Psoas muscle (tissue), 8 donors: ENCODE measurements around the gene INSIG1. TPM values are rescaled to one million over a fixed set of nuclear protein-coding genes. Genes with fewer than 3 reads are reported as not detected.

Experiments
- ATAC-seq, 4 donors: fragments of 200-7000 bp; cut with Tn5 transposase; one replicate each; pipeline ENCODE4 v1.9.1; 2020; ENCODE audit warnings: moderate library complexity in 3 of 4, mild to moderate bottlenecking in 2 of 4
- DNase-seq, 2 donors: peaks; one replicate each; pipeline ENCODE4 v3.0.0-alpha.2; 2020
- H3K27ac ChIP-seq: fragments of 200-600 bp; one replicate; pipeline ENCODE4 v1.8.0; 2022
- H3K27me3 ChIP-seq, 3 donors: fragments of 200-600 bp in 1 of 3; one replicate each; pipeline versions ENCODE4 v1.6.1 to v1.8.0; 2013 to 2022; ENCODE audit warnings: low read length in 2 of 3, mild to moderate bottlenecking in 2 of 3, moderate library complexity in 1 of 3; ENCODE audit not compliant: insufficient read depth in 3 of 3
- H3K36me3 ChIP-seq, 2 donors: fragments of 200-600 bp in 1 of 2; one replicate each; pipeline versions ENCODE4 v1.6.1 to v1.8.0; 2013 to 2022; ENCODE audit warnings: low read depth in 1 of 2, mild to moderate bottlenecking in 1 of 2, moderate library complexity in 1 of 2; ENCODE audit not compliant: insufficient read depth in 1 of 2
- H3K4me1 ChIP-seq: fragments of 200-600 bp; one replicate; pipeline ENCODE4 v1.8.0; 2022
- H3K4me3 ChIP-seq: fragments of 200-600 bp; one replicate; pipeline ENCODE4 v1.8.0; 2022; ENCODE audit warnings: mild to moderate bottlenecking
- H3K9me3 ChIP-seq: fragments of 200-600 bp; one replicate; pipeline ENCODE4 v1.8.0; 2022
- WGBS, 3 donors: extraction: QIAGEN DNeasy Blood & Tissue Kit; methylation state at CpG; one replicate each; pipeline versions ENCODE4 v1.1.6 to v1.1.7; 2013; 5-methylcytosine and 5-hydroxymethylcytosine counted together
- intact Hi-C, 2 donors: fragments of 100-400 bp; cut with DNase I; formaldehyde crosslinking; loops; one replicate each; pipeline versions ENCODE4 v1.11.0 to v1.14.2; 2022
- polyA plus RNA-seq, 3 donors: library from polyadenylated mRNA; stranded (reverse); fragments of 200-250 nt; gene quantifications; one replicate each; pipeline ENCODE4 v1.2.3, GENCODE V29; 2013
- total RNA-seq, 4 donors: library from RNA; stranded (reverse); fragmentation: NEBNext Ultra II Directional in 2 of 4; extraction: Animal tissue kit (Norgen Biotek cat#: 25700) in 2 of 4; gene quantifications; one replicate each; pipeline versions ENCODE4 v1.2.1 to v1.2.4, GENCODE V29; 2021 to 2023
- TF ChIP-seq, protein P1 (sequence below): fragments of 200-600 bp; IDR thresholded peaks from one replicate; pipeline ENCODE4 v1.8.0; 2022; ENCODE audit warnings: antibody characterized with exemption
- donor health status: healthy with polysubstance abuse.
- donor health status: DM: no; HTN: no; CAD: no; lungs with moderate emphysema.
- donor health status: Bipolar disorder and iron deficiency.
- donor health status: healthy.
- donor health status: DM: yes; HTN: yes; CAD: no.
- donor health status: DM: no; HTN: no; CAD: no.
- donor health status: DM: no; HTN: no; CAD: no.
- donor health status: DM: yes; HTN: yes; CAD: no.

The INSIG1 gene
- total and polyA plus RNA-seq, 7 donors = 4.0 to 20.0 (median 7.4) TPM

GRCh38 chr7:155276800-155277375 lies 20.8 kb upstream of the INSIG1 start:
- TF ChIP-seq, protein P1, sequence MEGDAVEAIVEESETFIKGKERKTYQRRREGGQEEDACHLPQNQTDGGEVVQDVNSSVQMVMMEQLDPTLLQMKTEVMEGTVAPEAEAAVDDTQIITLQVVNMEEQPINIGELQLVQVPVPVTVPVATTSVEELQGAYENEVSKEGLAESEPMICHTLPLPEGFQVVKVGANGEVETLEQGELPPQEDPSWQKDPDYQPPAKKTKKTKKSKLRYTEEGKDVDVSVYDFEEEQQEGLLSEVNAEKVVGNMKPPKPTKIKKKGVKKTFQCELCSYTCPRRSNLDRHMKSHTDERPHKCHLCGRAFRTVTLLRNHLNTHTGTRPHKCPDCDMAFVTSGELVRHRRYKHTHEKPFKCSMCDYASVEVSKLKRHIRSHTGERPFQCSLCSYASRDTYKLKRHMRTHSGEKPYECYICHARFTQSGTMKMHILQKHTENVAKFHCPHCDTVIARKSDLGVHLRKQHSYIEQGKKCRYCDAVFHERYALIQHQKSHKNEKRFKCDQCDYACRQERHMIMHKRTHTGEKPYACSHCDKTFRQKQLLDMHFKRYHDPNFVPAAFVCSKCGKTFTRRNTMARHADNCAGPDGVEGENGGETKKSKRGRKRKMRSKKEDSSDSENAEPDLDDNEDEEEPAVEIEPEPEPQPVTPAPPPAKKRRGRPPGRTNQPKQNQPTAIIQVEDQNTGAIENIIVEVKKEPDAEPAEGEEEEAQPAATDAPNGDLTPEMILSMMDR = no peak
- Histone ChIP-seq H3K4me1 (no peaks in the 10 kb centered on the region), H3K36me3 (no peaks in the 10 kb centered on the region), H3K27me3 (peaks cover 0 to 18% (median 0%) of the 10 kb centered on the region in 3 donors), H3K27ac (no peak overlapping the region), H3K9me3 (no peaks in the 10 kb centered on the region), H3K4me3 (no peak overlapping the region)
- intact Hi-C loops = no loop called here
- 77 to 83% (median 78%) methylated on average over 12 of the region's 12 CpGs for WGBS, 3 donors
- no peak for DNase-seq
- no peak for ATAC-seq

DNA sequence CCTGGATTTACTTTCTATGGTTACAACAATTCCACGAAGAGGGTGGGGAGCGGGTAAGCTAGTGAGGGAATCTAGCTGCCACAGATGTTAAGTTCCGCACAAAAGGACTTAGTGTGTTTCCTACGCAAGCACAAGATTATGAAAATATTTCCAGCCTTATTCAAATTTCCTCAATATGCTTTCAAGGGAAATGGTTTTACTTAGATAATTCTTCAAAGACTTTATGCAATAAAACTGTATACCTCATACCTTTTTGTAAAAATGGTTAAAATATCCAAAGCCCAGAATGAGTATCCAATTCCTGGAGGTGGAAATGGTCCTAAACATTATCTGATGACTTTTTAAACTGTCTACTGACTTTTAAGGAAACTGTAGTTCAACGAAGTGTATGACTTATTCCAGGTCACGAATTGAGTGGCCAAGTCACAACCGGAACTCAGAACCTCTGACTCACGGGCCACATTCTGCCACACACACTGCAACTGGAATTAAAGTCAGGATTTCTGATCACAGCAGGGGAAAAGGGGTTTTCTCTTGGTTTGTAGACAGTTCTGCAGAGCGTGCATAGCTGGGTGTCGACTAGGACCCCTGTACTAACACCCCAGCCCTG lies 20.2 kb upstream of the INSIG1 start:
- WGBS, 3 donors = 82 to 85% (median 84%) methylated on average over 10 of the region's 10 CpGs
- ATAC-seq (no peak), DNase-seq (no peak)
- Histone ChIP-seq H3K27me3 (peaks cover 0 to 18% (median 0%) of the 10 kb centered on the region in 3 donors), H3K4me1 (no peaks in the 10 kb centered on the region), H3K36me3 (no peaks in the 10 kb centered on the region), H3K9me3 (no peaks in the 10 kb centered on the region), H3K4me3 (no peak overlapping the region), H3K27ac (no peak overlapping the region)
- TF ChIP-seq, protein P1 = no peak
- intact Hi-C loops = no loop called here

DNA sequence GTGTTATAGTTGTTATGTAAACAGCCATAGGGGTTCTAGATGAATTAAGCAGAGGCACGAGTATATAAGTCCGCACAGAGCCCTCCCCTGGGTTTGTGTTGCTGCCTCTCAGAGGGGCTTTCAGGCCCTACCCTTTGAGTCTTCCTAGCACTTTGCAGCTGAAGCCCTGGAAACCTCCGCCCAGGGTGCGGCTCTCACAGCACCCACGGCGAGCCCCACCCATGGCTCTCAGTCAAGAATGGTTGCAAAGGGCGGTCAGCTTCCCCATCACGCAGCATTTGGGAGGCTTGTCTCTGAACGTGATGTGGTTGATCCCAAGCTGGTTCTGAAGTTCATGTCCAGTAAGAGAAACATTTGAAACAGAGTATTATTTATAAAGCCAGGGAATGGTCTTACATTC lies 18.8 kb upstream of the INSIG1 start:
- no peaks in the 10 kb centered on the region for H3K4me1 ChIP-seq
- H3K4me3 ChIP-seq = no peak overlapping the region
- H3K36me3 ChIP-seq = no peaks in the 10 kb centered on the region
- TF ChIP-seq, protein P1 = no peak
- H3K9me3 ChIP-seq = no peaks in the 10 kb centered on the region
- no peak for ATAC-seq
- no peak for DNase-seq
- peaks cover 0 to 18% (median 0%) of the 10 kb centered on the region in 3 donors for H3K27me3 ChIP-seq
- 73 to 76% (median 75%) methylated on average over 9 of the region's 9 CpGs for WGBS, 3 donors
- no peak overlapping the region for H3K27ac ChIP-seq
- intact Hi-C loops = no loop called here

DNA sequence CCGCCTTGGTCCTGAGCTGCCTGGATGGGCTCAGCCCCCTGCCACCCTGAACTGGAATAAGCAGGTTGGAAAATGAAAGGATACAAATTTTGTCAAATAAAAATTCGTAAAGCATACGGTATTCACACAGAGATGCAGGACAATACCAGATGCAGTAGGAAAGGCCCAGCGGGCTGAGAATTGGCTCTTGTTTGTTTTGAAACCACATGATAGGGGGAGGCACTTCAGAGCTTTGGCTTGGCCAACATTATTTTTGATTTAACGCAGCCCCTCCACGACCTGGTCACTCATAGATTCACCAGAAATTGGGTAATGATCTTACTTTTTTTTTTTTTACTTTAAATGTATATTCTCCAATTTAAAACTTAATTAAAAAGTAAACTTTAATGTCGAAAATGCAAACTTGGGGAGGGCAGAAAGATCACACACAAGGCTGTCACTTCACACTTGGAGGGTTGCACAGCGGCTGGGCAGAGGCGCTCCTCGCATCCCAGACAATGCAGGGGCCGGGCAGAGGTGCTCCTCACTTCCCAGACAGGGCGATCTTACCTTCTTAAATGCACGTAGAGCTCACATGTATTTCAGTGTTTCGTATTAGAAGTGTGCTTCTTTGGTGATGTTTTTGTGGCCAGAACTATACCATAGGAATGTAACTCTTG lies 17.8 kb upstream of the INSIG1 start:
- Histone ChIP-seq H3K27ac (no peak overlapping the region), H3K4me1 (no peaks in the 10 kb centered on the region), H3K36me3 (no peaks in the 10 kb centered on the region), H3K9me3 (no peaks in the 10 kb centered on the region), H3K27me3 (peaks cover 0 to 18% (median 0%) of the 10 kb centered on the region in 3 donors), H3K4me3 (no peak overlapping the region)
- WGBS, 3 donors = 88 to 92% (median 89%) methylated on average over 14 of the region's 14 CpGs
- TF ChIP-seq, protein P1 = no peak
- ATAC-seq = no peak
- no peak for DNase-seq
- intact Hi-C loops = no loop called here
